Measurements from ENCODE around the gene MIX23.

The MIX23 gene

DNA sequence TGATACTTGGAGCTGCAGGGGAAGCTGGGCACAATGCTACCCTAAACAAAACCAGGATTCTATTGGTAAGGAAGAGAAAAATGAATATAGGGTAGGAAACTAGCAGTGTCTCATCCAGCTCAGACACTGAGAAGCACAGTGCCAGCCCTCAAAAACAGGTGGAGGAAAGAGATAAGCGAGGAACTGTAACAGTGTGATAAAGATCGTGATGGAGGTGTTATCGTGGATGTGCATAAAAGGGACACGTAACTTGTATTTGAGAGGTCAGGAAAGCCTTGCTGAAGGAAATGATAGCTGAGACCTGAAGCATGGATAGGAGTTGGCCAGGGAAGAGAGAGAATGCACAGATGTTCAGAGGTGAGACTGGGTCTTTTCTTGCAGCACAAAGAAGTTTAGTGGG, 27.4 kb downstream of the MIX23 start:
- no peak for DNase-seq
- Mint-ChIP-seq H3K27ac (no peak overlapping the region), H3K27me3 (ENCODE audit: low read depth, poor library complexity) (no peaks in the 10 kb centered on the region), H3K36me3 (ENCODE audit: low read depth) (peaks cover 18% of the 10 kb centered on the region), H3K4me1 (no peaks in the 10 kb centered on the region), H3K4me3 (no peak overlapping the region), H3K9me3 (no peaks in the 10 kb centered on the region)
- TF ChIP-seq, protein P1, sequence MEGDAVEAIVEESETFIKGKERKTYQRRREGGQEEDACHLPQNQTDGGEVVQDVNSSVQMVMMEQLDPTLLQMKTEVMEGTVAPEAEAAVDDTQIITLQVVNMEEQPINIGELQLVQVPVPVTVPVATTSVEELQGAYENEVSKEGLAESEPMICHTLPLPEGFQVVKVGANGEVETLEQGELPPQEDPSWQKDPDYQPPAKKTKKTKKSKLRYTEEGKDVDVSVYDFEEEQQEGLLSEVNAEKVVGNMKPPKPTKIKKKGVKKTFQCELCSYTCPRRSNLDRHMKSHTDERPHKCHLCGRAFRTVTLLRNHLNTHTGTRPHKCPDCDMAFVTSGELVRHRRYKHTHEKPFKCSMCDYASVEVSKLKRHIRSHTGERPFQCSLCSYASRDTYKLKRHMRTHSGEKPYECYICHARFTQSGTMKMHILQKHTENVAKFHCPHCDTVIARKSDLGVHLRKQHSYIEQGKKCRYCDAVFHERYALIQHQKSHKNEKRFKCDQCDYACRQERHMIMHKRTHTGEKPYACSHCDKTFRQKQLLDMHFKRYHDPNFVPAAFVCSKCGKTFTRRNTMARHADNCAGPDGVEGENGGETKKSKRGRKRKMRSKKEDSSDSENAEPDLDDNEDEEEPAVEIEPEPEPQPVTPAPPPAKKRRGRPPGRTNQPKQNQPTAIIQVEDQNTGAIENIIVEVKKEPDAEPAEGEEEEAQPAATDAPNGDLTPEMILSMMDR (IDR thresholded peaks at IDR 0.05): no peak

DNA sequence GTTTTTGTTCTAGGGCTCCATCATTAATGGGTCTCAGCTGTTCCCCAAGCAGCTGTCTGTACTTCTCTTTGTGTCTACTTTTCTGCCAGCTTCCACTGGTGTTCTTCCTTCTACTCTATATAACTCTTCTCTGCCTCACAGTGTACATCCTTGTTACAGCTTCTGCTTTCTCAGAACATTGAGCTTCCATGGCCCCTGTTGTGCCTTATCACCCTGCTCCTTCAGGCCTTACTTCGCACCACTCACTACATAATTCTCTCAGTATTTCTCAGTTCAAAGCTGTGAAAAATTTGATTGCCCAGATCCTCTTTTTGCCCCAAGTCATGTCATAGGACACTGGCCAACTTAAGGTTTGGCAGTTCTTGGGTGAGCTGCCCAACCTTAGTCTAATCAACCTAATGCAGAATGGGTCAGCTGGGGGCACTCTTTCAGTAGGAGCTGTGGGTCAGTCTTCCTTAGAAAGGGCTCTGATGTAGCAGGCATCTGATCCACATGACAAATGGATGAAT, 29.1 kb downstream of the MIX23 start:
- no peak overlapping the region for H3K27ac Mint-ChIP-seq
- H3K4me1 Mint-ChIP-seq: no peaks in the 10 kb centered on the region
- peaks cover 13% of the 10 kb centered on the region for H3K36me3 Mint-ChIP-seq (ENCODE audit: low read depth)
- TF ChIP-seq, protein P1 (IDR thresholded peaks at IDR 0.05): no peak
- H3K27me3 Mint-ChIP-seq (ENCODE audit: low read depth, poor library complexity): peaks cover 4% of the 10 kb centered on the region
- H3K9me3 Mint-ChIP-seq: no peaks in the 10 kb centered on the region
- no peak for DNase-seq
- no peak overlapping the region for H3K4me3 Mint-ChIP-seq

DNA sequence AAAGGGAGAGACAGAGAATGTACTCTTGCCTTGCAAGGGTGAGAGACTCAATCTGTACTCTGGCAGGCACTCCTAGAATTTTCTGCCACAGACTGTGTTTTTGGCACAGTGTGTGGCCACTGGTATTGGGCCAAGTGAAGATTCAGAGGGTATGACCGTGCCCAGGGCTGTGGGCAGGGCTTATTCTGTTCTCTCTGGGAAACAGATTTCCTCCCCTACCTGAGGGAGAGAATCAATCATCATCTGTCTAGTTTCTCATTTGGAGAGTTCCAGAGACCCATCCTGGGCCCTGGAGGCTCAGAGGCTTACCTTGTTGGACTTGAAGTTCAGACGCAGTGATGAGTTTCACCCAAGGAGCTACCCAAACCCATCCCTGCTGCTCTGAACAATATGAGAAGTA, 29.8 kb downstream of the MIX23 start:
- DNase-seq: no peak
- H3K9me3 Mint-ChIP-seq: no peaks in the 10 kb centered on the region
- no peaks in the 10 kb centered on the region for H3K4me1 Mint-ChIP-seq
- H3K4me3 Mint-ChIP-seq: no peak overlapping the region
- peaks cover 7% of the 10 kb centered on the region for H3K36me3 Mint-ChIP-seq (ENCODE audit: low read depth)
- H3K27ac Mint-ChIP-seq: no peak overlapping the region
- peaks cover 4% of the 10 kb centered on the region for H3K27me3 Mint-ChIP-seq (ENCODE audit: low read depth, poor library complexity)
- TF ChIP-seq, protein P1 (IDR thresholded peaks at IDR 0.05): no peak

DNA sequence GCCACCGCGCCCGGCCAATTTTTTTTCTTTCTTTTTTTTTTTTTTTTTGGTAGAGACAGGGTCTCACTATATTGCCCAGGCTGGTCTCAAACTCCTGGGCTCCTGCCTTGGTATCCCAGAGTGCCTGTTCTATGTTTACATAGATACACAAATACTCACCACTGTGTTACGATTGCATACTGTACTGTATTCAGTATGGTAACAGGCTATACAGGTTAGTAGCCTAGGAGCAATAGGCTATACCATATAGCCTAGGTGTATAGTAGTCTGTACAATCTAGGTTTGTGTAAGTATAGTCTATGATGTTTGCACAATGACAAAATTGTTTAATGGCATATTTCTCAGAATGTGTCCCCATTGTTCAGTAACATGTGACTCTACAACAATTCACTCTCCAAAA, 31.4 kb downstream of the MIX23 start:
- DNase-seq: no peak
- H3K27ac Mint-ChIP-seq: no peak overlapping the region
- H3K4me1 Mint-ChIP-seq: no peaks in the 10 kb centered on the region
- H3K27me3 Mint-ChIP-seq (ENCODE audit: low read depth, poor library complexity): peaks cover 4% of the 10 kb centered on the region
- H3K36me3 Mint-ChIP-seq (ENCODE audit: low read depth): no peaks in the 10 kb centered on the region
- TF ChIP-seq, protein P1 (IDR thresholded peaks at IDR 0.05): no peak
- peaks cover 10% of the 10 kb centered on the region for H3K9me3 Mint-ChIP-seq
- H3K4me3 Mint-ChIP-seq: no peak overlapping the region

DNA sequence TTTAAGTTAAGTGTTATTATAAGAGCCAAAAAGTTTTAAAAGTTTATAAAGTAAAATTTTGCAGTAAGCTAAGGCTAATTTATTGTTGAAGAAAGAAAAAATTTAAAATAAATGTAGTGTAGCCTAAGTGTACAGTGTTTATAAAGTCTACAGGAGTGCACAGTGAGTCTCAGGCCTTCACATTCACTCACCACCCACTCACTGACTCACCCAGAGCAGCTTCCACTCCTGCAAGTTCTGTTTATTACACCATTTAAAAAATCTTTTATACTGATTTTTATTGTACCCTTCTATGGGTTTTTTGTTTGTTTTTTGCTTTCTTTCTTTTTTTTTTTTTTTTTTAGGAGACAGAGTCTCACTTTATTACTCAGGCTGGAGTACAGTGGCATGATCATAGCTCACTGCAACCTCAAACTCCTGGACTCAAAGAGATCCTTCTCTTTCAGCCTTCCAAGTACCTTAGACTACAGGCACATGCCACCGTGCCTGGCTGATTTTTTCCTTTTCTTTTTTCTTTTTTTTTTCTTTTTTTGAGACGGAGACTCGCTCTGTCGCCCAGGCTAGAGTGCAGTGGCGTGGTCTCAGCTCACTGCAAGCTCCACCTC, 32.1 kb downstream of the MIX23 start:
- Mint-ChIP-seq H3K4me3 (no peak overlapping the region), H3K4me1 (no peaks in the 10 kb centered on the region), H3K27me3 (ENCODE audit: low read depth, poor library complexity) (peaks cover 4% of the 10 kb centered on the region), H3K36me3 (ENCODE audit: low read depth) (no peaks in the 10 kb centered on the region), H3K27ac (no peak overlapping the region), H3K9me3 (peaks cover 10% of the 10 kb centered on the region)
- no peak for DNase-seq
- TF ChIP-seq, protein P1 (IDR thresholded peaks at IDR 0.05): no peak

DNA sequence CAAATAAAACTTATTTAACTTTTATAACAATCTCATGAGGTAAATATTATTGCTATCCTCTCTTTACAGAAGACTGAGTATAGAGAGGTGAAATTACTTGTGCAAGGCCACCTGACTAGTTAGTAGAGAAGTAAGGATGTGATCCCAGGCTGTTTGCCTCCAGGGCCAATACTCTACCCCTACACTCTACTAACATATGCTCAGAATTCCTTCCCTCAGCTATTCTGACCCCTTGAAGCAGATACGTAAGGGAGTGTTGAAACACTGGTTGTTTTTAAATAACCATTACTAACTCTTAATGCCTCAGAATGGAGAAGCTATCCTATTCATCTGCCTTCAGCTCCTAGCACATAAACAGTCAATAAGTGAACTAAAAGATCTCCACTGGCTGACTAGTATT, 33.9 kb downstream of the MIX23 start:
- Mint-ChIP-seq H3K27ac (no peak overlapping the region), H3K4me1 (no peaks in the 10 kb centered on the region), H3K36me3 (ENCODE audit: low read depth) (no peaks in the 10 kb centered on the region), H3K4me3 (no peak overlapping the region), H3K27me3 (ENCODE audit: low read depth, poor library complexity) (peaks cover 4% of the 10 kb centered on the region), H3K9me3 (peaks cover 10% of the 10 kb centered on the region)
- TF ChIP-seq, protein P1 (IDR thresholded peaks at IDR 0.05): no peak
- no peak for DNase-seq

Measured in nephron progenitor cell (in vitro differentiated cells).